Neutrophil (primary cell): ENCODE results near the gene IQSEC1.

Source experiments
- H3K27ac ChIP-seq: fragments of 200-600 bp; sonication (generic); 2 replicates; pipeline ENCODE4 v1.5.1; 2016; ENCODE audit warnings: mild to moderate bottlenecking, moderate library complexity
- H3K27me3 ChIP-seq: fragments of 200-600 bp; sonication (generic); 2 replicates; pipeline ENCODE4 v1.6.0; 2016; ENCODE audit warnings: mild to moderate bottlenecking
- H3K36me3 ChIP-seq: fragments of 200-600 bp; sonication (generic); 2 replicates; pipeline ENCODE4 v1.5.1; 2017
- H3K4me1 ChIP-seq, 2 experiments: fragments of 200-600 bp in 1 of 2; sonication (generic) in 1 of 2; 1 replicate in 1 of 2; 2 replicates in 1 of 2; pipeline versions ENCODE4 v1.5.1 to v1.6.1; 2013 to 2016; ENCODE audit warnings: low read depth in 1 of 2, low read length in 1 of 2, mild to moderate bottlenecking in 1 of 2, moderate library complexity in 1 of 2; ENCODE audit not compliant: control insufficient read depth in 1 of 2, insufficient read depth in 1 of 2
- H3K4me3 ChIP-seq, 2 experiments: fragments of 200-600 bp in 1 of 2; sonication (generic) in 1 of 2; 1 replicate in 1 of 2; 2 replicates in 1 of 2; pipeline ENCODE4 v1.5.1; 2013 to 2016; ENCODE audit warnings: low read depth in 1 of 2, low read length in 1 of 2, mild to moderate bottlenecking in 1 of 2, moderate library complexity in 1 of 2
- H3K9me3 ChIP-seq: fragments of 200-600 bp; sonication (generic); 2 replicates; pipeline ENCODE4 v1.5.1; 2016
- TF ChIP-seq, protein P1 (sequence below): fragments of 200-600 bp; sonication (generic); IDR thresholded peaks from 2 replicates; pipeline ENCODE4 v1.5.1; 2016; ENCODE audit warnings: antibody characterized with exemption

IQSEC1 gene

DNA sequence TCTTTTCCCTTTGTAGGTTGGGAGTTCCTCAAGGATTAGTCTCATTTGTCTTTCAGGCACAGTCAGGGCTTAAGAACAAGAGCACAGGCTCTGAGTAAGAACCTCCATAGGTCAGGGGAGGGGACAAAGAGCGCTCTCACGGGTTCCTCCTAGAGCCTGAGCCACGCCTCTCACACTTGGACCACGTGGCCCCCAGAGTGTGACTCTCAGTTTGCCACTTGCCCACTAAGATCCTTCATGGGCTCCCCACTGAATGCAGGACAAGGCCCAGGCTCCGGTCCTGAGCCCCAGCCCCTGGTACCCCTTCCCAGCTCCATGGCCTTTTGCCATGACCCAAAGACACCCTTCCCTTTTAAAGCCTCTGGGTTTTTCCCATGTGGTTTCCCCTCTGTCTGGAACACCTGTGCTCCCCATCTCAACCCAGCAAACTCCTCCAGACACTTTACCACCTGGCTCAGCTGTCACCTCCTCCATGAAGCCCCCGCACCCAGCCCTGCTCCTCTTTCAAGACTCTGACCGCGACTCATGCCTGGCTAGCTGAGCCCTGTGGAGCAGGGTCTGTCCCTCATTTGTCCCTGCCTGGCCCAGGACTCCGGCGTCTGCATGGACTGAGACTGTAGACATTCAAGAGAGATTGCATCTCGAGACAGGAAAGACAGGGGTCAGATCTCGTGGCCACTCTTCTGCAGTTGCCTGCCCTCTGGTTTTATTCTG lies 32.7 kb downstream of the IQSEC1 start:
- Histone ChIP-seq H3K27ac (no peak overlapping the region), H3K9me3 (no peaks in the 10 kb centered on the region), H3K4me1 (peaks cover 6 to 8% of the 10 kb centered on the region in 2 experiments), H3K4me3 (no peak overlapping the region), H3K27me3 (peaks cover 35% of the 10 kb centered on the region), H3K36me3 (no peaks in the 10 kb centered on the region)
- TF ChIP-seq, protein P1, sequence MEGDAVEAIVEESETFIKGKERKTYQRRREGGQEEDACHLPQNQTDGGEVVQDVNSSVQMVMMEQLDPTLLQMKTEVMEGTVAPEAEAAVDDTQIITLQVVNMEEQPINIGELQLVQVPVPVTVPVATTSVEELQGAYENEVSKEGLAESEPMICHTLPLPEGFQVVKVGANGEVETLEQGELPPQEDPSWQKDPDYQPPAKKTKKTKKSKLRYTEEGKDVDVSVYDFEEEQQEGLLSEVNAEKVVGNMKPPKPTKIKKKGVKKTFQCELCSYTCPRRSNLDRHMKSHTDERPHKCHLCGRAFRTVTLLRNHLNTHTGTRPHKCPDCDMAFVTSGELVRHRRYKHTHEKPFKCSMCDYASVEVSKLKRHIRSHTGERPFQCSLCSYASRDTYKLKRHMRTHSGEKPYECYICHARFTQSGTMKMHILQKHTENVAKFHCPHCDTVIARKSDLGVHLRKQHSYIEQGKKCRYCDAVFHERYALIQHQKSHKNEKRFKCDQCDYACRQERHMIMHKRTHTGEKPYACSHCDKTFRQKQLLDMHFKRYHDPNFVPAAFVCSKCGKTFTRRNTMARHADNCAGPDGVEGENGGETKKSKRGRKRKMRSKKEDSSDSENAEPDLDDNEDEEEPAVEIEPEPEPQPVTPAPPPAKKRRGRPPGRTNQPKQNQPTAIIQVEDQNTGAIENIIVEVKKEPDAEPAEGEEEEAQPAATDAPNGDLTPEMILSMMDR: no peak

- Histone ChIP-seq H3K4me1 (no peaks in the 10 kb centered on the region), H3K27ac (no peak overlapping the region), H3K36me3 (no peaks in the 10 kb centered on the region), H3K4me3 (no peak overlapping the region), H3K27me3 (peaks cover 35% of the 10 kb centered on the region), H3K9me3 (no peaks in the 10 kb centered on the region)
- TF ChIP-seq, protein P1: no peak
These were observed 33.9 kb downstream of the IQSEC1 start for GRCh38 chr3:13039213-13039896.

DNA sequence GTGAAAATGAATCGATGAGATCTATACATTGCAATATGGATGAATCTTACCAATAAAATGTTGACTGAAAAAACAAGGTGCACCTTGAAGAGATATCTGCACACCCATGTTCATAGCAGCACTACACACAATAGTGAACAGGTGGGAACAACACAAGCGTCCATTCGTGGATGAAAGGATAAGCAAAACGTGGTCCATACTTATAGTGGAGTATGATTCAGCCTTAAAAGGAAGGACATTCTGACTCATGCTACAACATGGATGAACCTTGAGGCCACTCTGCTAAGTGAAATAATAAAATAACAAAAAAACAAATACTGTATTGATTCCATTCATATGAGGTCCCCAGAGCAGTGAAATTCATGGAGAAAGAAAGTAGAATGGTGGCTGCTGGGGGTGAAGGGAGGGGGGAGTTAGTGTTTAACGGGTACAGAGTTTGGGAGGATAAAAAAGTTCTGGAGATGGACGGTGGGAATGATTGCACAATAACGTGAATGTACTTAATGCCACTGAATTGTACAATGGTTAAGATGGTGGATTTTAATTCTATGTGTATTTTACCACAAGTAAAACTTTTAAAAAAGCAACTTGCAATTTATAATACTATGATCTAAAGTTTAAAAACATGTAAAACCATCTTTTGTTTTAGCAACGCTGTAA lies 35.6 kb downstream of the IQSEC1 start:
- Histone ChIP-seq H3K27ac (no peak overlapping the region), H3K9me3 (no peaks in the 10 kb centered on the region), H3K4me1 (no peaks in the 10 kb centered on the region), H3K4me3 (no peak overlapping the region), H3K36me3 (no peaks in the 10 kb centered on the region), H3K27me3 (peaks cover 35% of the 10 kb centered on the region)
- TF ChIP-seq, protein P1: no peak

DNA sequence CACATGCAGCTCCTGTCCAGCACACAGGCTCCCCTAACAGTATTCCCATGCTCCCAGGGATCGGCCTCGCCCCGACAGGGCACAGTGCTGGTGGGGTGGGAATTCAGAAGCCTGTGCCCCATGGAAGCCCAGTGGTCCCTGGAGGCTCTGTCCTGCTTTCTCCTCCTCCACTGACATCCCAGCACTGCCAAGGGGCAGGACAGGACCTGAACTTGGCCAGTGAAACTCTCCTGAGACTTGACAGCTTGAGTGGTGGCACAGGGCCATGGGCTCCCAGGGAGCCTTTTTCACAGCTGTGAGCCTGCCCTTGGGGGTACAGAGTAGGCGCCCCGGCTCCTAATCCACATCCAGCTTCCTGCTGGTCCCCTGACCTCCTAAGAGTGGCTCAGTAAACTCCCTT lies 38.4 kb downstream of the IQSEC1 start:
- H3K36me3 ChIP-seq: no peaks in the 10 kb centered on the region
- no peak overlapping the region for H3K4me3 ChIP-seq
- no peaks in the 10 kb centered on the region for H3K9me3 ChIP-seq
- no peaks in the 10 kb centered on the region for H3K4me1 ChIP-seq
- peaks cover 16% of the 10 kb centered on the region for H3K27me3 ChIP-seq
- H3K27ac ChIP-seq: no peak overlapping the region
- TF ChIP-seq, protein P1: no peak

GRCh38 chr3:13034109-13034800 lies 39.0 kb downstream of the IQSEC1 start:
- TF ChIP-seq, protein P1: no peak
- no peak overlapping the region for H3K27ac ChIP-seq

More at GRCh38 chr3:13034109-13034800, 39.0 kb downstream of the IQSEC1 start:
- Histone ChIP-seq H3K27me3 (peaks cover 10% of the 10 kb centered on the region), H3K4me1 (no peaks in the 10 kb centered on the region), H3K36me3 (no peaks in the 10 kb centered on the region), H3K4me3 (no peak overlapping the region), H3K9me3 (no peaks in the 10 kb centered on the region)
